ENCODE results near the gene LBX2.

DNA sequence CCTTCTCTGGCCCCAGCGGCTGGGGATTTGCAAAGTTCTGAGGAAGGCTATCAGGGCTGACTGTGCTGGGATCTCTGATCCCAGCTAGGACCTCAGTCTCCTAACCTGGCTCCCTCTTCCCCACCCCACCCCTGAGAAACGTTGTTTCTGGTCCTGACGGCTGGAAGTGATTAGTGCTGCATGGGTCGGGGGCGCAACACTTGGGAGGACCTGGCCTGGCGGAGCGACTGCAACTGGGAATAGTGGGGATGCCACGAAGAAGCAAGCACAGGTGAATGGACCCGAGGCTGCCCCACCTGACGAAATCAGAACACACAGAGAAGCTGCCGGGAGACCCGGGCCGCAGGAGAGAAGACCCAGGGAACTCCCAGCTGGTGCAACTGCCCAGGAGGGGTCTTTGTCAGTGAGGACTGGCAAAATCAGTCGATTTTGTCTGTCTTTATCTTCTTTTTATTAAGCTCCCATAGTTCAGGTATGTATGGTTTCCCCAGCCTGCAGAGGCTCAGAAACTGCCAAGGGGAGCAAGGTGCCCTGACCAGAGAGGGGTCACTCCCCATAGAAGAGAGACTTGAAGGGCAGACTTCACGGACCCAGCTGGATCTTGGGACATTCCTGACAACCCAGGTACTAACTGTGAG lies 656 bp upstream of the LBX2 start:
- TF ChIP-seq, protein P1, sequence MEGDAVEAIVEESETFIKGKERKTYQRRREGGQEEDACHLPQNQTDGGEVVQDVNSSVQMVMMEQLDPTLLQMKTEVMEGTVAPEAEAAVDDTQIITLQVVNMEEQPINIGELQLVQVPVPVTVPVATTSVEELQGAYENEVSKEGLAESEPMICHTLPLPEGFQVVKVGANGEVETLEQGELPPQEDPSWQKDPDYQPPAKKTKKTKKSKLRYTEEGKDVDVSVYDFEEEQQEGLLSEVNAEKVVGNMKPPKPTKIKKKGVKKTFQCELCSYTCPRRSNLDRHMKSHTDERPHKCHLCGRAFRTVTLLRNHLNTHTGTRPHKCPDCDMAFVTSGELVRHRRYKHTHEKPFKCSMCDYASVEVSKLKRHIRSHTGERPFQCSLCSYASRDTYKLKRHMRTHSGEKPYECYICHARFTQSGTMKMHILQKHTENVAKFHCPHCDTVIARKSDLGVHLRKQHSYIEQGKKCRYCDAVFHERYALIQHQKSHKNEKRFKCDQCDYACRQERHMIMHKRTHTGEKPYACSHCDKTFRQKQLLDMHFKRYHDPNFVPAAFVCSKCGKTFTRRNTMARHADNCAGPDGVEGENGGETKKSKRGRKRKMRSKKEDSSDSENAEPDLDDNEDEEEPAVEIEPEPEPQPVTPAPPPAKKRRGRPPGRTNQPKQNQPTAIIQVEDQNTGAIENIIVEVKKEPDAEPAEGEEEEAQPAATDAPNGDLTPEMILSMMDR (IDR thresholded peaks at IDR 0.05; ENCODE audit: low read depth, low read length): no peak
- TF ChIP-seq POLR2A (IDR thresholded peaks at IDR 0.05; ENCODE audit: extremely low read depth, insufficient read length): no peak
- TF ChIP-seq, protein P2, sequence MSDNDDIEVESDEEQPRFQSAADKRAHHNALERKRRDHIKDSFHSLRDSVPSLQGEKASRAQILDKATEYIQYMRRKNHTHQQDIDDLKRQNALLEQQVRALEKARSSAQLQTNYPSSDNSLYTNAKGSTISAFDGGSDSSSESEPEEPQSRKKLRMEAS (IDR thresholded peaks at IDR 0.05; ENCODE audit: low read depth, low read length): no peak
